Measurements from ENCODE around the gene CDON. TPM values are rescaled to one million over a fixed set of nuclear protein-coding genes. Genes with fewer than 3 reads are reported as not detected.

Gene CDON
- polyA plus RNA-seq, 3 donors = 0.01 TPM; not detected in 2

- Mint-ChIP-seq H3K9me3 (peaks cover 0 to 2% (median 0%) of the 10 kb centered on the region in 7 donors), H3K36me3 (no peaks in the 10 kb centered on the region), H3K4me3 (no peak overlapping the region), H3K27me3 (ENCODE audit: low read depth in 3 of 3) (peaks cover 0 to 6% (median 3%) of the 10 kb centered on the region in 3 donors), H3K4me1 (no peaks in the 10 kb centered on the region), H3K27ac (no peak overlapping the region)
- DNase-seq = no peak
- H3K79me2 ChIP-seq (ENCODE audit: insufficient read depth, low read length) = no peaks in the 10 kb centered on the region
- H3K4me2 ChIP-seq (replicated peaks; ENCODE audit: extremely low read depth, low read length, poor library complexity, severe bottlenecking) = no peak overlapping the region
- no peak overlapping the region for H3K27ac ChIP-seq (ENCODE audit: low read depth in 1 of 2, low read length in 2 of 2)
- no peak overlapping the region for H2AFZ ChIP-seq (ENCODE audit: insufficient read depth, low read depth, low read length, poor library complexity, severe bottlenecking)
- no peaks in the 10 kb centered on the region for H3K9me3 ChIP-seq (replicated peaks in 1 of 2; ENCODE audit: control insufficient read depth in 1 of 2, insufficient read depth in 1 of 2, low read length in 2 of 2)
- H3K36me3 ChIP-seq (replicated peaks in 1 of 2; ENCODE audit: control insufficient read depth in 1 of 2, insufficient read depth in 2 of 2, low read length in 2 of 2) = no peaks in the 10 kb centered on the region
- no peak overlapping the region for H3K9ac ChIP-seq (ENCODE audit: insufficient read depth, low read length, poor library complexity, severe bottlenecking)
- intact Hi-C loops (cut with micrococcal nuclease) = no loop called here
- TF ChIP-seq CTCF (IDR thresholded peaks at IDR 0.05) = no peak
- H3K4me1 ChIP-seq (ENCODE audit: control insufficient read depth in 1 of 2, insufficient read depth in 2 of 2, low read length in 2 of 2) = no peaks in the 10 kb centered on the region
- H3K27me3 ChIP-seq (ENCODE audit: control insufficient read depth in 2 of 2, insufficient read depth in 2 of 2, low read length in 2 of 2) = no peaks in the 10 kb centered on the region
- no peaks in the 10 kb centered on the region for H4K20me1 ChIP-seq (ENCODE audit: insufficient read depth, low read length)
- WGBS (ENCODE audit: insufficient coverage) = 91% methylated on average over 7 of the region's 10 CpGs
- H3K4me3 ChIP-seq (replicated peaks in 1 of 3; ENCODE audit: low read depth in 2 of 3, low read length in 3 of 3) = no peak overlapping the region
These were observed 47.5 kb upstream of the CDON start for GRCh38 chr11:126109941-126110731.

GRCh38 chr11:126106594-126107328 is 44.1 kb upstream of the CDON start:
- Mint-ChIP-seq H3K36me3 (no peaks in the 10 kb centered on the region), H3K4me1 (peaks cover 13% of the 10 kb centered on the region), H3K27ac (no peak overlapping the region), H3K9me3 (peaks cover 0 to 2% (median 0%) of the 10 kb centered on the region in 7 donors), H3K27me3 (ENCODE audit: low read depth in 3 of 3) (peaks cover 0 to 4% (median 3%) of the 10 kb centered on the region in 3 donors), H3K4me3 (no peak overlapping the region)
- H3K36me3 ChIP-seq (replicated peaks in 1 of 2; ENCODE audit: control insufficient read depth in 1 of 2, insufficient read depth in 2 of 2, low read length in 2 of 2) = no peaks in the 10 kb centered on the region
- WGBS (ENCODE audit: insufficient coverage) = 84% methylated on average over 17 of the region's 17 CpGs
- no peak overlapping the region for H3K4me2 ChIP-seq (replicated peaks; ENCODE audit: extremely low read depth, low read length, poor library complexity, severe bottlenecking)
- no peaks in the 10 kb centered on the region for H3K27me3 ChIP-seq (ENCODE audit: control insufficient read depth in 2 of 2, insufficient read depth in 2 of 2, low read length in 2 of 2)
- H3K9me3 ChIP-seq (replicated peaks in 1 of 2; ENCODE audit: control insufficient read depth in 1 of 2, insufficient read depth in 1 of 2, low read length in 2 of 2) = no peaks in the 10 kb centered on the region
- H3K79me2 ChIP-seq (ENCODE audit: insufficient read depth, low read length) = no peaks in the 10 kb centered on the region
- no peak overlapping the region for H2AFZ ChIP-seq (ENCODE audit: insufficient read depth, low read depth, low read length, poor library complexity, severe bottlenecking)
- no peak for DNase-seq
- H4K20me1 ChIP-seq (ENCODE audit: insufficient read depth, low read length) = no peaks in the 10 kb centered on the region
- no peak for TF ChIP-seq CTCF (IDR thresholded peaks at IDR 0.05)
- H3K9ac ChIP-seq (ENCODE audit: insufficient read depth, low read length, poor library complexity, severe bottlenecking) = no peak overlapping the region
- H3K4me1 ChIP-seq (ENCODE audit: control insufficient read depth in 1 of 2, insufficient read depth in 2 of 2, low read length in 2 of 2) = no peaks in the 10 kb centered on the region
- intact Hi-C loops (cut with micrococcal nuclease) = no loop called here
- H3K4me3 ChIP-seq (replicated peaks in 1 of 3; ENCODE audit: low read depth in 2 of 3, low read length in 3 of 3) = no peak overlapping the region
- H3K27ac ChIP-seq (ENCODE audit: low read depth in 1 of 2, low read length in 2 of 2) = no peak overlapping the region

All from CD14-positive monocyte (primary cell).